Fibroblast of lung (primary cell): ENCODE results near the gene IER5L.

Source experiments
- CTCF ChIP-seq, 2 donors: IDR thresholded peaks in 1 of 2; conservative IDR thresholded peaks in 1 of 2; 1 replicate in 1 of 2; 2 replicates in 1 of 2; pipeline ENCODE4 v1.5.1; 2011 to 2012; ENCODE audit warnings: low read length in 2 of 2, control low read depth in 1 of 2, inconsistent platforms in 1 of 2, low read depth in 1 of 2, mild to moderate bottlenecking in 1 of 2
- EZH2 ChIP-seq: IDR thresholded peaks from 2 replicates; pipeline ENCODE4 v1.5.1; 2012; ENCODE audit warnings: low read length, control low read depth, mild to moderate bottlenecking; ENCODE audit errors: missing control alignments

GRCh38 chr9:129191234-129191633 is 13.2 kb upstream of the IER5L start:
- TF ChIP-seq CTCF (conservative IDR thresholded peaks at IDR 0.05 in 1 of 2, IDR thresholded peaks at IDR 0.05 in 1 of 2; ENCODE audit: low read depth in 1 of 2, low read length in 2 of 2) (no peak), EZH2 (no peak)
